Skin of body (tissue), 2 donors: ENCODE data around the gene RNF11. TPM values are rescaled to one million over a fixed set of nuclear protein-coding genes. Genes with fewer than 3 reads are reported as not detected.
"Not testable (repeated sequence)": the region's sequence is repeated elsewhere in the genome, so short reads cannot be mapped to it uniquely, and the experiment has no call there.

Experiments used
- DNase-seq: peaks from one replicate; lab custom pipeline; 2025; lab: John Stamatoyannopoulos, UW
- total RNA-seq: library from RNA; depleted of rRNA; stranded (reverse); fragments of >200 nt; gene quantifications from one replicate; pipeline ENCODE4 v1.2.3, GENCODE V29; 2014

The RNF11 gene
- total RNA-seq, result 85.1 TPM

GRCh38 chr1:51235673-51236530 is at the start of gene RNF11:
Gene RNF11 (plus strand): TSS chr1:51236273. CDS start chr1:51236757, 484 bp downstream.
- DNase-seq, result peak; percentile 91

DNA sequence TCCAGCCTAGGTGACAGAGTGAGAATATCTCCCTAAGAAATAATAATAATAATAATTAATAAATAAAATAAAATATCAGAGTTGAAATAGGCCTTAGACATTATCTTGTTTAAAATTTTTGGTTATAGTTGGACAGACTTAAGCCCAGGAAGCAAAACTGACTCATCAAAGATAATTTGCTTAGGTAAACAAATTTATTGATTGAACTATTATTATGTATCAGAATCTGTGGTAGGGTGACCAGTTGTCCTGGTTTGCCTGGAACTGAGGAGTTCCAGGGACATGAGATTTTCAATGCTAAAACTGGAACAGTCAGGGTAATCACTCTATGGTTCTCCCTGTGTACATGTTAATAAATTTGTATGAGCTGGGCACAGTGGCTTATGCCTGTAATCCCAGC is 47.8 kb upstream of the RNF11 start:
- no peak for DNase-seq

DNA sequence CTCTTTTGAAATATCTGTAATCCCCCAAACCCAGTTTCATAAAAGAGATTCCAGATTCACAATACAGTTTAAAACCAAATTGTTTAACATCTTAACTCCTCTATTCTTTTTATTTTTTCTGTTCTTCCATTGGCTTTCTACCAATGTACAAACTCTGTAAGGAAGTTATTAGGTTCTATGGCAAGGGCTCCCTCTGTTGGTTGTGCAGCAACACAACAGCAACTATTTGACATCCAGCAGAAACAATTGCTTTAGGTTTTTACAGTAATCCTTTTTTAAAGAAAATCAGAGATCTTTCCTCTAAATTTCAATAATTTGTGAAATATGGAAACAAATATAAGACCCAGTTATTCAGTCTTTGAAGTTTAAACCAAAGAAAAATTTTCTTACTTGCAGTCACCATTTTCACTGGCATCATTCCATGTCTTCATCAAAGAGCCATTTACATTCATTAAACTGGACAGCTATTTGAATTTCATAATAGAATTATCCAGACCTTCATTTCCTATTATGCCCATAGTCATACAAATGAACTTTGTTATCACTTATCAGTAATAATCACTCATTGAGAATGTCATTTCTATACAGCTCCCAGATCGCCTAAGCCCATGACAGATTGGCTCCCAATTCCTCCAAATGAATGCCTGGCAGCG is 46.5 kb upstream of the RNF11 start:
- DNase-seq, result peak; percentile 14

GRCh38 chr1:51190961-51191360 is 45.1 kb upstream of the RNF11 start:
- DNase-seq, result no peak

- peak; percentile 68 for DNase-seq
These were observed 43.7 kb upstream of the RNF11 start for GRCh38 chr1:51192213-51192843.

GRCh38 chr1:51193564-51193963 is 42.5 kb upstream of the RNF11 start:
- no peak for DNase-seq

DNA sequence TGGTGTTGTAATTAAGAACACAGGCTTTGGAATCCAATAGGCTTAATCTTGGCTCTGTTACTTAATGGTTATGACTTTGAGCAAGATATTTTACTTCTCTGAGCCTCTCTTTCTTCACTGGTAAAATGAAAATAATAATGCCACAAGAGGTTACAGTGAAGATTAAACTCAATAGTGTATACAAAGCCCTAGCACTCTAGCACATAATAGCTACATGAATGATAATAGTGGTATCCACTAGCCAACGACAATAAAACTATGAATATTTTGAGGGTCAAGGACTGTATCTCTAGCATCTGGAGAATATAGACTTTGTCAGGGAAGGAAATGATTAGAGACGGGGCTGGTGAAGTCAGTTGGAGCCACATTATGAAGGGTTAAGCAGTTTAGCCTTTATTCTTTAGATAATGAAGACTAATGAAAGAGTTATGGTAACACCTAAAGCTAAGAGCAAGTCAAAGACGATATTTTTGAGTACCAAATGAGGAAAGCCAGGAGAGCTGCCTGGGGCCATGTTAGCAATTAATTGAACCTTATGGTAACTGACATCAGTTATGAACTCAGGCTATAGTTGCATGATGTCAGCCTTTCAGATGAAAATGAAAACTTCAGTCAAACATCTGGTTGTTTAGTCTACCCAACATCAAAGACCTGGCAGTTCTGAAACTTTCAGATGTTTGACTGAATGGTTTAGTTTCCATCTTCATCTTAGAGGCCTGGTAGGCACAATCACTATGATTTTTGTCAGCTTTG is 32.8 kb upstream of the RNF11 start:
- no peak for DNase-seq

- no peak for DNase-seq
These were observed 32.2 kb upstream of the RNF11 start for GRCh38 chr1:51203874-51204245.

DNA sequence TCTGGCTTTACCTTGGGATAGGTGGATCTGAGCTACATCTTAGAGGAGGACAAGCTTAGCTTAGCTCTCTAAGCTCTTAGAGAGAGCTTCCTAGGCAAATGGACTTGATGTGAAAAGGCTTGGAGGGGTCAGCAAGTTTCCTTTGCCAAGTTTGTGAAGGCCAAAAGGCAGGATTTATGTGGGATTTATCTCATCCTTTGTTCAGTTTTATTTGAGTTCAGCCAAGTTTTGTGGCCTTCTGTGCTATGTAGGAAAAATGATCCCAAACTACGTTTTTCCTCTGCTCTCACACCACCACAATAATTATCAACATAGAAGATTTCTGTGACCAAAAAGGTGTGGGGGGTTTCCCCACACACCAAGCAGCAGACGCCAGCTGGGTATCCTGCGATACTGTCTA is 26.0 kb upstream of the RNF11 start:
- peak; percentile 1 for DNase-seq

DNA sequence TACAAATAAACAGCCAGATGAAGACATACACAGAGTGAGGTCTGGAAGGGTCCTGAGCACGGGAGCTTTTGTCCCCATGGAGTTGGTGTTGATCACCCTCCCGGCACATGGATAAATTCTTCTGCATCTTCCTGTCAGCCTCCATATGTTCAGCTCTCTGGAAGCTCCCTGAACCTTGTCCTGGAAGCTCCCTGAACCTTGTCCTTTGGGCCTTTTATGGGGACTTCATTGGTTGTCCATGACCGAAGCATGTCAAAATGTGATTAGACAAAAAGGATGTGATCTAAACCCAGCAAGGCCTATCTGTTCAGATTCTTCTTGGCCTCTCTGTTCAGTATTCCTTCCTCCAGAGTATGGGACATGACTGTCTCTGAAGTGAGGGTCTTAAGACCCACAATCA is 25.4 kb upstream of the RNF11 start:
- DNase-seq, result no peak

DNA sequence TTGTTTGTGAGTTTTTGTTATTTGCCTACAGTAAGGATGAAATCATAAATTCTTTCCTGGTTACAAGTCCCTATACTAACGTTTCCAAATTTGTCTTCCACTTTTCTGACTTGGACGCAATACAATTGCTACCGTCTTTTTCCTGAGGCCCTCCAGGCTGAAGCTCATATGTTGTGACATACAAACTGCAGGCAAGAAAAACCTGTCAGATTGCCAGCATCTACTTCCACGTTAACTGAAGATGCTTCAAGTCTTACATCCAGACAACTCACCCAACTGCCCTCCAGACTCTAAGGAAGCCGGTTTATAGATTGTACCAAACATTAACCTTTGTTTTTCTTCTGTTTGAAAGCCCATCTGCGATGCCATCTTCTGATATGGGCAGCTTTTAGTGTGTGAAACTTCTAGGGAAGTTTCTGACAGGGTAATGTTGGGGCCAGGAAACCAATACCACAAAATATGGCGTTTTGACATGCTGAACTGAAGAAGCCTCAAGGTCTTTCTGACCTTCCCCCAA is 21.4 kb upstream of the RNF11 start:
- DNase-seq, result peak; percentile 86

DNA sequence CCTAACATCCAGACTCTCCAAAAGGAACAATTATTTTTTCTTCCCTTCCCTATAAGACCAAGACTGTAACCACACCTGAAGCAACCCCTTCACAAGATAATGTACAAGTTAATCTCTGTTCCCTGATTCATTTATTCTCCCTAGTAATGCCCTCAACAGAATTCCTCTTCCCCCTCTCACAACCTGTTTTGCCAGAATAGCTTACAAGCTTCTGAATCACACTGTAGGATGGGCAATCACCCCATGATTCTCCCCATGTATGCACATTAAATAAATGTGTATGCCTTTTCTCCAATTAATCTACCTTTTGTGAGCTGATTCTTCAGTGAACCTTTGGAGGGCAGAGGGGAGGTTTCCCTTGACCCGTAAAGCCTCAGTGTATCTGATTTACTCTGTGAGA is 20.9 kb upstream of the RNF11 start:
- no peak for DNase-seq

- DNase-seq, result no peak
These were observed 19.4 kb upstream of the RNF11 start for GRCh38 chr1:51216631-51217030.

- DNase-seq, result no peak
These were observed 19.0 kb upstream of the RNF11 start for GRCh38 chr1:51217101-51217500.

DNA sequence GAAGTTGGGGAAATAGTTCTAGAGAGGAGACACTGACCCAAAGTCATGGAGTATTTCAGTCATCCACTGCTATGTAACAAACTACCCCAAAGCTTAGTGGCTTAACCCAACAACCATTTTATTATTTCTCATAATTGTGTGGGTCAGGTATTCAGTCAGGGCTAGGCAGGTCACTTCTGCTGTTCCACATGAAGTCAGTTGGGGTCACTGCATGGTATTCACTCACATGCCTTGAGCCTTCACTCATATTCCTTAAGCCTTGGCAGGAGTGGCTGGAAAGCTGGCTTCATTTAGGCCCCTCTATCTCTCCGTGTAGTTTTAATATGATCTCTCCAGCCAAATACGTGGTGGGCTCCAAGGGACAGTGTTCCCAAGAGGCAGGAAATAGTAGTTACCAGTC is 17.5 kb upstream of the RNF11 start:
- DNase-seq, result no peak

- no peak for DNase-seq
These were observed 17.1 kb upstream of the RNF11 start for GRCh38 chr1:51219022-51219421.

GRCh38 chr1:51221529-51221928 is 14.5 kb upstream of the RNF11 start:
- not testable (repeated sequence) for DNase-seq

GRCh38 chr1:51222136-51222787 is 13.8 kb upstream of the RNF11 start:
- DNase-seq, result no peak

- DNase-seq, result no peak
These were observed 13.3 kb upstream of the RNF11 start for GRCh38 chr1:51222809-51223208.

DNA sequence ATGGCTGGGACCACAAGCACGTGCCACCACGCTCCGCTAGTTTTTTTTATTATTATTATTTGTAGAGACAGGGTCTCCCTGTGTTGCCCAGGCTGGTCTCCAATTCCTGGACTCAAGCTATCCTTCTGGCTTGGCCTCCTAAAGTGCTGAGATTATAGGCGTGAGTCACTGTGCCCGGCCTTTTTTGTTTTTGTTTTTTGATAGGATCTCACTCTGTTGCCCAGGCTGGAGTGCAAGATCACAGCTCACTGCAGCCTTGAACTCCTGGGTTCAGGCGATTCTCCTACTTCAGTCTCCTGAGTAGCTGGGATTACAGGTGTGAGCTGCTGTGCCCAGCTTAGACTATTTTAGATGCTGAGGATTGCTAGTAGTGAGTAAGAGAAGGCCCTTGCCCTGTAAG is 11.8 kb upstream of the RNF11 start:
- DNase-seq, result no peak
